ENCODE measurements around the gene DNMT3L.
"Not testable (repeated sequence)": the region's sequence is repeated elsewhere in the genome, so short reads cannot be mapped to it uniquely, and the experiment has no call there.

DNA sequence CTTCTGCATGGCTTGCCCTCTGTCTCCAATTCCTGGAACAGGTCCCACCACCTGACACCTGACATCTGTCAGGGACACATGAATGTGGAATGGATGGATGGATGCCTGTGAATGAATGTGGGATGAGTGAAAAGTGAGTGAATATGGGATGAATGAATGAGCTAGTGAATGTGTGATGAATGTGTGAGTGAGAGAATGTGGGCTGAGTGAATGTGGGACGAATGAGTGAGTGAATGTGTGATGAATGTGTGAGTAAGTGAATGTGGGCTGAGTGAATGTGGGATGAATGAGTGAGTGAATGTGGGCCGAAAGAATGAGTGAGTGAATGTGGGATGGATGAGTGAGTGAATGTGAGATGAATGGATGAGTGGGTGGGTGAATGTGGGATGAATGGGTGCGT is 50.1 kb downstream of the DNMT3L start:
- not testable (repeated sequence) for TF ChIP-seq POLR2AphosphoS5, EP300, POLR2A (IDR thresholded peaks at IDR 0.05)
- TF ChIP-seq, protein P1, sequence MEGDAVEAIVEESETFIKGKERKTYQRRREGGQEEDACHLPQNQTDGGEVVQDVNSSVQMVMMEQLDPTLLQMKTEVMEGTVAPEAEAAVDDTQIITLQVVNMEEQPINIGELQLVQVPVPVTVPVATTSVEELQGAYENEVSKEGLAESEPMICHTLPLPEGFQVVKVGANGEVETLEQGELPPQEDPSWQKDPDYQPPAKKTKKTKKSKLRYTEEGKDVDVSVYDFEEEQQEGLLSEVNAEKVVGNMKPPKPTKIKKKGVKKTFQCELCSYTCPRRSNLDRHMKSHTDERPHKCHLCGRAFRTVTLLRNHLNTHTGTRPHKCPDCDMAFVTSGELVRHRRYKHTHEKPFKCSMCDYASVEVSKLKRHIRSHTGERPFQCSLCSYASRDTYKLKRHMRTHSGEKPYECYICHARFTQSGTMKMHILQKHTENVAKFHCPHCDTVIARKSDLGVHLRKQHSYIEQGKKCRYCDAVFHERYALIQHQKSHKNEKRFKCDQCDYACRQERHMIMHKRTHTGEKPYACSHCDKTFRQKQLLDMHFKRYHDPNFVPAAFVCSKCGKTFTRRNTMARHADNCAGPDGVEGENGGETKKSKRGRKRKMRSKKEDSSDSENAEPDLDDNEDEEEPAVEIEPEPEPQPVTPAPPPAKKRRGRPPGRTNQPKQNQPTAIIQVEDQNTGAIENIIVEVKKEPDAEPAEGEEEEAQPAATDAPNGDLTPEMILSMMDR (IDR thresholded peaks at IDR 0.05): not testable (repeated sequence)
